Naive thymus-derived CD8-positive, alpha-beta T cell (primary cell): ENCODE results near the gene SORBS2. TPM values are rescaled to one million over a fixed set of nuclear protein-coding genes. Genes with fewer than 3 reads are reported as not detected.

Experiments used
- ATAC-seq, 2 donors: fragments of 150-1000 bp; cut with Tn5 transposase in 1 of 2; sonication (Bioruptor Pico), chemical (Tn5 transposase) in 1 of 2; 1 replicate in 1 of 2; 2 replicates in 1 of 2; pipeline ENCODE4 v1.10.0; 2021; ENCODE audit warnings: mild to moderate bottlenecking in 2 of 2, moderate library complexity in 2 of 2
- POLR2A ChIA-PET: fragments of 350-600 bp; sonication (Branson Sonifier 250); formaldehyde crosslinking; loops from one replicate; lab custom pipeline; 2021; ENCODE audit warnings: antibody characterized with exemption; lab: Charles Lee
- DNase-seq, 10 donors: peaks; one replicate each; pipeline versions ENCODE4 v3.0.0 to v3.0.0-alpha.2; 2020 to 2022
- H3K27ac Mint-ChIP-seq, 10 donors: one replicate each; pipeline ENCODE4 v1.8.0; 2020 to 2022; ENCODE audit warnings: mild to moderate bottlenecking in 10 of 10, mixed read lengths in 10 of 10, moderate library complexity in 4 of 10, inconsistent platforms in 1 of 10
- H3K27me3 Mint-ChIP-seq, 5 donors: one replicate each; pipeline ENCODE4 v1.8.0; 2021 to 2022; ENCODE audit warnings: mixed read lengths in 5 of 5
- H3K36me3 Mint-ChIP-seq, 3 donors: one replicate each; pipeline ENCODE4 v1.8.0; 2020 to 2022; ENCODE audit warnings: mixed read lengths in 3 of 3, mild to moderate bottlenecking in 2 of 3, inconsistent platforms in 1 of 3
- H3K4me1 Mint-ChIP-seq, 4 donors: one replicate each; pipeline ENCODE4 v1.8.0; 2021 to 2022; ENCODE audit warnings: mixed read lengths in 4 of 4
- H3K4me3 Mint-ChIP-seq, 10 donors: one replicate each; pipeline ENCODE4 v1.8.0; 2020 to 2022; ENCODE audit warnings: mild to moderate bottlenecking in 10 of 10, mixed read lengths in 10 of 10, moderate library complexity in 6 of 10, inconsistent platforms in 1 of 10
- H3K9me3 Mint-ChIP-seq, 9 donors: one replicate each; pipeline ENCODE4 v1.8.0; 2020 to 2022; ENCODE audit warnings: mixed read lengths in 9 of 9, mild to moderate bottlenecking in 3 of 9, inconsistent platforms in 1 of 9, moderate library complexity in 1 of 9
- polyA plus RNA-seq, 3 donors: library from polyadenylated mRNA; unstranded; fragments of 300-500 nt; fragmentation: Illumina TruSeq; gene quantifications; one replicate each; pipeline ENCODE4 v1.2.3, GENCODE V29; 2021
- total RNA-seq, 8 experiments: library from RNA in 2 of 8; stranded (reverse) in 2 of 8; gene quantifications; one replicate each; pipeline ENCODE4 v1.2.3 and lab custom pipeline; 2021 to 2026

The SORBS2 gene
- total and polyA plus RNA-seq, 5 experiments from 2014 or later: 1.4 TPM; not detected in 4

GRCh38 chr4:185583813-185584212 lies 228.2 kb downstream of the SORBS2 start:
- Mint-ChIP-seq H3K4me1 (peaks cover 9 to 14% (median 11%) of the 10 kb centered on the region in 4 donors), H3K4me3 (no peak overlapping the region), H3K9me3 (peaks cover 0 to 1% (median 0%) of the 10 kb centered on the region in 9 donors), H3K27ac (no peak overlapping the region), H3K36me3 (peaks cover 0 to 2% (median under 1%) of the 10 kb centered on the region in 3 donors), H3K27me3 (peaks cover 22 to 66% (median 43%) of the 10 kb centered on the region in 5 donors)
- DNase-seq (no peak), ATAC-seq (no peak)
- POLR2A ChIA-PET: no interaction called here

DNA sequence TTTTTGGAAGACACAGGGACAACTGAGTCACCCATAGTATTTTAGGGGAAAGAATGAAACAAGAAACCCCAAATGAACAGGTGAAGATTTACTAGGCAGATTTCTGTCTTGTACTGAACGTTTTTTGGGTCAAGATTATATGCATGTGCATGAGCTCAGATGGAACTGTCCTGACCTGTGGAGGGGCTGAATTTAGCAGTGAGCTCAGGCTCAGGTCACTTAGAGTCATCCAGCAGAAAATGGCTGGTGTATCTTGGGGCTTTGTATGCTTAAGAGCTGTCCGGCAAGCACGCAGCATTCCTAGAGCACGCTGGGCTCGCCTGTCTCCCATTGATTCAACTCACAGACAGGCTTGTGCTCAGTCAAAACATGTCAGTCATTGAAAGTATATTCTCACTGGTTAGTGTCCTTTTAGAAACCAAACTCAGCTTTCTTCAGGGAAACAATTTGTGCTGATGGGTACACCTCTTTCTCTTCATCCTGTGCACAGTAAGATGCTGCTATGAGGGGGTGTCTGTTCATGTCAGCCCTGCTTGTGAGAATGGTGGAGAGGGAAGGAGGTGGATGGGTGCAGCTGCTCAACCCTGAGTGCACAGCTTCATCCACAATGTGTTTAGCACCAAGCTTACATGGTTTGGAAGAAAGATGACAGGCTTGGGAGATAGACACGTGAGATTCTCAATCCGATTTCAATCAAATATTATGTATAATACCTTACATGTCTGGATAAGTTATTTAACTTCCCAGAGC lies 229.2 kb downstream of the SORBS2 start:
- Mint-ChIP-seq H3K27ac (no peak overlapping the region), H3K27me3 (peaks cover 22 to 57% (median 38%) of the 10 kb centered on the region in 5 donors), H3K4me3 (no peak overlapping the region), H3K4me1 (peaks cover 8 to 11% (median 10%) of the 10 kb centered on the region in 4 donors), H3K9me3 (peaks cover 0 to 1% (median 0%) of the 10 kb centered on the region in 9 donors), H3K36me3 (peaks cover 0 to 2% (median 0%) of the 10 kb centered on the region in 3 donors)
- POLR2A ChIA-PET: no interaction called here
- ATAC-seq: no peak
- DNase-seq: no peak

DNA sequence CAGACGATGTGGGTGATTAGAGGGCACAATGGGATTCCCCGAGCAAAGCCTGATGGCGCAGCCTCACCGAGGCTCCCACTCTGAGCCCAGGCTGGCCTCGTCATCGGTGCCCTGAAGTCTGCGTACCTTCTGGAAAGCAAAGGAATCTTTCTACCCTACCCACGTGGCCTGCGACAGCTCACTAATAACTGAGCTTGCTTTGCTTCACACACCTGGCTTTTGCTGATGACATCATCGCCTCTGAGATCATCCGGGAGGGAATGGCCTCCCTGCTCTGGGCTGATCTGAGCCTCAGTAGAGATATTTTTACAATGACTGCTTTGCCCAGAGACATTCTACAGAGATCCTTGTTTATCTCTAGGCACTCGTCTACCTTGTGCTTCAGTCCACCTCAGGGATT lies 231.3 kb downstream of the SORBS2 start:
- Mint-ChIP-seq H3K27me3 (peaks cover 8 to 39% (median 25%) of the 10 kb centered on the region in 5 donors), H3K9me3 (peaks cover 0 to 1% (median 0%) of the 10 kb centered on the region in 9 donors), H3K4me3 (no peak overlapping the region), H3K4me1 (no peaks in the 10 kb centered on the region), H3K36me3 (peaks cover 0 to 2% (median 0%) of the 10 kb centered on the region in 3 donors), H3K27ac (no peak overlapping the region)
- DNase-seq: no peak
- ATAC-seq: no peak
- POLR2A ChIA-PET: no interaction called here

DNA sequence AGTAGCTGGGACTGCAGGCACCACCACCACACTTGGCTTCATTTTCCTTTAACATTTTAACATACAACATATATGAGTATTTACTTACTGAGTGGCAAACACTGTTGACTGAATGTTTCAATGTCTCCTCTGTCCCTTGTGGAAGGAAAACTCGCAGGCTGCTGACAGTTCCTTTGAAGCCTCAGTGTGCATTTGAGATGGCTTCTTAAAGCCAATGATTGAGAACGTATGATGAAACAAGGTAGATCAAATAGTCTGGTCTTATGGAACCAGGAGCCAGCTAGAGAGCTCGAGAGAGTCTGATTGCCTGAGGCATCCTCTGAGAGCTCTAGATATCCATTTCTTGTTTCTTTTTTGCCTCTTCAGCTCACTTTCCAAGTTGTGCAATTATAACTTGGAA lies 233.7 kb downstream of the SORBS2 start:
- peaks cover 0 to 2% (median 0%) of the 10 kb centered on the region in 3 donors for H3K36me3 Mint-ChIP-seq
- H3K27ac Mint-ChIP-seq: no peak overlapping the region
- no peak overlapping the region for H3K4me3 Mint-ChIP-seq
- H3K4me1 Mint-ChIP-seq: no peaks in the 10 kb centered on the region
- DNase-seq: no peak
- ATAC-seq: no peak
- H3K27me3 Mint-ChIP-seq: peaks cover 9 to 34% (median 21%) of the 10 kb centered on the region in 5 donors
- H3K9me3 Mint-ChIP-seq: peaks cover 0 to 1% (median 0%) of the 10 kb centered on the region in 9 donors
- POLR2A ChIA-PET: no interaction called here

GRCh38 chr4:185576962-185577950 lies 234.7 kb downstream of the SORBS2 start:
- Mint-ChIP-seq H3K9me3 (peaks cover 0 to 1% (median 0%) of the 10 kb centered on the region in 9 donors), H3K36me3 (peaks cover 0 to 2% (median 0%) of the 10 kb centered on the region in 3 donors), H3K27me3 (peaks cover 8 to 28% (median 22%) of the 10 kb centered on the region in 5 donors), H3K27ac (no peak overlapping the region), H3K4me1 (no peaks in the 10 kb centered on the region), H3K4me3 (no peak overlapping the region)
- no peak for DNase-seq
- no peak for ATAC-seq
- POLR2A ChIA-PET: no interaction called here

DNA sequence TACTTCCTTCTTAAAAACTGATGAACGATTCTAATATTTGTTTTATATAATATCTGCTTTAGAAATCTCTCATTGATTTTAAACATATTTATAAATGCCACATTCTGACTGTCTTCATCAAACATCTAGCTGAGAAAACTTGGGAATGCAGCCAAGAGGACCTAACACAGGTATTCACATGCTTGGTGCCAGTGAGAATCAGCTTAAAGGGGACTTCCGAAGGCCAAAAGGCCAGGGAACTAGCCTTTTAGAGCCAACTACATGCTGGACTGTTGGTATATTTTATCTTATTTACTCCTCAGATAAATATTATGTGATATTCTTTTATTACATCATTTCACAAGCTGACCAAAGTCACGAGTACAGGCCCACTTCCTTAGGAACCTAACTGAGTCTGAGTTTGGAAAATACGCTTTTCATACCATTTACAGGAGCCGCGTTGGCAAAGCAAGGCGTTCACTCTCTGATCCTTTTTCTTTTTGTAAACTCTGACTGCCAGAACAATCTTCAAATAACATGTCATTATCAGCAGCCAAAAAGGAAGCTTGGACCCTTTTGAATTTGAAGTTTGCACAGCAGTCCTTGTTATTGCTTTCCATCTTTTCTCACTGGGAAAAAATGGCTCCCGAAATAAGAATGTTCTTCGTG lies 235.6 kb downstream of the SORBS2 start:
- no peak for DNase-seq
- Mint-ChIP-seq H3K4me1 (no peaks in the 10 kb centered on the region), H3K27ac (no peak overlapping the region), H3K9me3 (peaks cover 0 to 1% (median 0%) of the 10 kb centered on the region in 9 donors), H3K36me3 (peaks cover 0 to 2% (median 0%) of the 10 kb centered on the region in 3 donors), H3K27me3 (peaks cover 8 to 26% (median 21%) of the 10 kb centered on the region in 5 donors), H3K4me3 (no peak overlapping the region)
- POLR2A ChIA-PET: no interaction called here
- no peak for ATAC-seq

- POLR2A ChIA-PET: no interaction called here
- DNase-seq (no peak), ATAC-seq (no peak)
- Mint-ChIP-seq H3K27ac (no peak overlapping the region), H3K27me3 (peaks cover 7 to 31% (median 14%) of the 10 kb centered on the region in 5 donors), H3K4me3 (no peak overlapping the region), H3K36me3 (no peaks in the 10 kb centered on the region), H3K4me1 (no peaks in the 10 kb centered on the region), H3K9me3 (peaks cover 0 to 2% (median 0%) of the 10 kb centered on the region in 9 donors)
These were observed 238.3 kb downstream of the SORBS2 start for GRCh38 chr4:185573651-185574199.

DNA sequence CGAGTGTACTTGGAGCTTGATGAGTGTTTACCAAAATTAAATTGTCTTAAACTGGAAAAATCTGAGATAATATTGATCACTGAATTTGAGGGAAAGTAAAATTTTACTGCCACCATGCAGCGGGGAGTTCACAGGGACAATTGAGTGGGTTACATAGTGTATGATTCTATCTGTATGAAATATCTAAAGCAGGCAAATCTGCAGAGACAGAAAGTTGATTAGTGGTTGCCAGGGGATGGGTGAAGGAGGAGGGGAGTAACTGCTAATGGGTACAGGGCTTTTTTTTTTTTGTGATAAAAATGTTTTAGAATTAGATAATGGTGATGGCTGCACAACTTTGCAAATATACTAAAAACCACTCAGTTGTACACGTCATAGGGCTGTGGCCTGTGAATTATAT lies 241.3 kb downstream of the SORBS2 start:
- H3K9me3 Mint-ChIP-seq: peaks cover 0 to 3% (median 0%) of the 10 kb centered on the region in 9 donors
- H3K4me3 Mint-ChIP-seq: no peak overlapping the region
- H3K4me1 Mint-ChIP-seq: no peaks in the 10 kb centered on the region
- peaks cover 6 to 29% (median 15%) of the 10 kb centered on the region in 5 donors for H3K27me3 Mint-ChIP-seq
- no peak for ATAC-seq
- no peak for DNase-seq
- peak overlapping the region in 1 of 10 donors; percentile 17 for H3K27ac Mint-ChIP-seq
- peaks cover 0 to 2% (median 0%) of the 10 kb centered on the region in 3 donors for H3K36me3 Mint-ChIP-seq
- POLR2A ChIA-PET: no interaction called here

- Mint-ChIP-seq H3K4me3 (no peak overlapping the region), H3K9me3 (peaks cover 0 to 12% (median 3%) of the 10 kb centered on the region in 9 donors), H3K27ac (no peak overlapping the region), H3K27me3 (peaks cover 5 to 10% (median 7%) of the 10 kb centered on the region in 5 donors), H3K4me1 (no peaks in the 10 kb centered on the region), H3K36me3 (peaks cover 0 to 4% (median 2%) of the 10 kb centered on the region in 3 donors)
- DNase-seq: no peak
- ATAC-seq: no peak
- POLR2A ChIA-PET: no interaction called here
These were observed 244.3 kb downstream of the SORBS2 start for GRCh38 chr4:185567381-185568376.

GRCh38 chr4:185566972-185567371 lies 245.0 kb downstream of the SORBS2 start:
- DNase-seq (no peak), ATAC-seq (no peak)
- Mint-ChIP-seq H3K4me1 (no peaks in the 10 kb centered on the region), H3K36me3 (peaks cover 0 to 4% (median 2%) of the 10 kb centered on the region in 3 donors), H3K9me3 (peaks cover 0 to 12% (median 4%) of the 10 kb centered on the region in 9 donors), H3K27ac (no peak overlapping the region), H3K27me3 (peaks cover 8 to 14% (median 12%) of the 10 kb centered on the region in 5 donors), H3K4me3 (no peak overlapping the region)
- POLR2A ChIA-PET: no interaction called here

DNA sequence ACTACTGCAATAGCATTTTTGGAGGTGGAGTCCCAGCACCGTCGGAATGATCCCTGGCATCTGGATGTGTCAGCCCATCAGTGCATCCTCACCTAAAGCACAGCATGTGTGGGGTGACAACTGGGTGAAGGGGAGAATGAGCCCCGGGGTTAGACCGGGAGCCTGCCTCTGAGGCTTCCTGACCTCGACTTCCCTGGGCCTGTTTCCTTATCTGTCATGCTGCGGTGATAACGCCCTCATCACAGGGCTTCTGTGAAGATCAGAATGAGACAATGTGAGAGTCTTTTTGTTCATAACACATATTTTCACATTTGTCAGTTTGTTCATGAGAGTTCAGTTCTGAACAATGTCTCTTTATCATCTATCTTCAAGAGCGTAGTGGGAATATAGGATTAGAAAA lies 245.6 kb downstream of the SORBS2 start:
- H3K4me1 Mint-ChIP-seq: no peaks in the 10 kb centered on the region
- H3K4me3 Mint-ChIP-seq: no peak overlapping the region
- POLR2A ChIA-PET: no interaction called here

More for the DNA sequence above, 245.6 kb downstream of the SORBS2 start:
- DNase-seq (no peak), ATAC-seq (no peak)
- H3K36me3 Mint-ChIP-seq: peaks cover 0 to 4% (median 2%) of the 10 kb centered on the region in 3 donors
- H3K9me3 Mint-ChIP-seq: peaks cover 0 to 12% (median 4%) of the 10 kb centered on the region in 9 donors
- H3K27me3 Mint-ChIP-seq: peaks cover 11 to 20% (median 15%) of the 10 kb centered on the region in 5 donors
- no peak overlapping the region for H3K27ac Mint-ChIP-seq
